Fibroblast of pulmonary artery (primary cell): ENCODE results near the gene SHH.

Source experiments
- DNase-seq: peaks from one replicate; pipeline ENCODE4 v3.0.0-alpha.2; 2010; ENCODE audit warnings: low read depth
- H3K4me3 ChIP-seq: replicated peaks from 2 replicates; pipeline ENCODE4 v1.5.1; 2011; ENCODE audit warnings: low read depth, mild to moderate bottlenecking, control low read depth, low read length, moderate library complexity
- CTCF ChIP-seq: IDR thresholded peaks from 2 replicates; pipeline ENCODE4 v1.5.1; 2011; ENCODE audit warnings: mild to moderate bottlenecking, control low read depth, low read length, inconsistent platforms; ENCODE audit errors: missing control alignments

SHH gene

GRCh38 chr7:155835446-155836215, 23.4 kb upstream of the SHH start:
- H3K4me3 ChIP-seq = no peak overlapping the region
- DNase-seq = no peak
- TF ChIP-seq CTCF = no peak

GRCh38 chr7:155834486-155835048, 22.3 kb upstream of the SHH start:
- no peak overlapping the region for H3K4me3 ChIP-seq
- no peak for DNase-seq
- no peak for TF ChIP-seq CTCF

- no peak for DNase-seq
- TF ChIP-seq CTCF = no peak
- no peak overlapping the region for H3K4me3 ChIP-seq
These were observed 21.4 kb upstream of the SHH start for GRCh38 chr7:155833651-155834050.

- no peak for TF ChIP-seq CTCF
- no peak for DNase-seq
- no peak overlapping the region for H3K4me3 ChIP-seq
These were observed 20.3 kb upstream of the SHH start for GRCh38 chr7:155832581-155832981.

- H3K4me3 ChIP-seq = no peak overlapping the region
- TF ChIP-seq CTCF = no peak
- DNase-seq = no peak
These were observed 19.7 kb upstream of the SHH start for GRCh38 chr7:155831807-155832524.

- no peak overlapping the region for H3K4me3 ChIP-seq
- no peak for TF ChIP-seq CTCF
- DNase-seq = no peak
These were observed 18.9 kb upstream of the SHH start for GRCh38 chr7:155830961-155831806.
